Neural progenitor cell (in vitro differentiated cells): Measurements from ENCODE around the gene DEFB113.

Experiments
- CTCF ChIP-seq: fragments of 200-600 bp; sonication (generic); IDR thresholded peaks from 2 replicates; pipeline ENCODE4 v1.5.1; 2017; ENCODE audit warnings: antibody characterized with exemption, mild to moderate bottlenecking
- EZH2 ChIP-seq: fragments of 200-600 bp; sonication (generic); IDR thresholded peaks from 2 replicates; pipeline ENCODE4 v1.6.1; 2017; ENCODE audit warnings: antibody characterized with exemption, mild to moderate bottlenecking, moderate library complexity

- TF ChIP-seq EZH2 (no peak), CTCF (no peak)
These were observed 49.3 kb downstream of the DEFB113 start for GRCh38 chr6:49919935-49920644.
